Esophagus muscularis mucosa (tissue), 4 donors: ENCODE results near the gene NTM. TPM values are rescaled to one million over a fixed set of nuclear protein-coding genes. Genes with fewer than 3 reads are reported as not detected.

Experiments
- DNase-seq: peaks from one replicate; pipeline ENCODE4 v3.0.0-alpha.2; 2017; ENCODE audit errors: extremely low spot score
- H3K27ac ChIP-seq, 4 donors: fragments of 200-600 bp; sonication (generic); replicated peaks in 1 of 4; 1 replicate in 3 of 4; 2 replicates in 1 of 4; pipeline ENCODE4 v1.5.1; 2016 to 2019; ENCODE audit warnings: mild to moderate bottlenecking in 1 of 4
- H3K27me3 ChIP-seq, 4 donors: fragments of 200-600 bp; sonication (generic); one replicate each; pipeline versions ENCODE4 v1.5.1 to v1.6.0; 2016 to 2019
- H3K36me3 ChIP-seq, 4 donors: fragments of 200-600 bp; sonication (generic); one replicate each; pipeline ENCODE4 v1.5.1; 2016 to 2019
- H3K4me1 ChIP-seq, 4 donors: fragments of 200-600 bp; sonication (generic); one replicate each; pipeline ENCODE4 v1.5.1; 2016 to 2019
- H3K4me3 ChIP-seq, 4 donors: fragments of 200-600 bp; sonication (generic); 1 replicate in 2 of 4; 2 replicates in 2 of 4; pipeline ENCODE4 v1.5.1; 2016 to 2019; ENCODE audit warnings: mild to moderate bottlenecking in 4 of 4, moderate library complexity in 1 of 4
- H3K9me3 ChIP-seq, 4 donors: fragments of 200-600 bp; sonication (generic); 1 replicate in 3 of 4; 2 replicates in 1 of 4; pipeline ENCODE4 v1.5.1; 2016 to 2019
- EP300 ChIP-seq: sonication (generic); formaldehyde crosslinking; IDR thresholded peaks from one replicate; pipeline ENCODE4 v1.6.1; 2017; ENCODE audit warnings: antibody characterized with exemption
- POLR2A ChIP-seq: fragments of 450-650 bp; IDR thresholded peaks from one replicate; pipeline ENCODE4 v1.6.1; 2017; ENCODE audit warnings: antibody characterized with exemption, moderate library complexity, mild to moderate bottlenecking, low read depth
- POLR2AphosphoS5 ChIP-seq, 2 donors: sonication (generic); formaldehyde crosslinking; IDR thresholded peaks; one replicate each; pipeline ENCODE4 v1.6.1; 2017; ENCODE audit warnings: antibody characterized with exemption in 2 of 2
- WGBS: methylation state at CpG from one replicate; pipeline ENCODE4 v1.1.5; 2018; 5-methylcytosine and 5-hydroxymethylcytosine counted together
- intact Hi-C: fragments of 100-400 bp; cut with DNase I; formaldehyde crosslinking; loops from one replicate; pipeline ENCODE4 v1.15.1; 2023
- total RNA-seq, 4 donors: library from RNA; depleted of rRNA; stranded (reverse); fragments of >200 nt; gene quantifications; one replicate each; pipeline versions ENCODE4 v1.1.0 to v1.2.1, GENCODE V29; 2016
- TF ChIP-seq, protein P1 (sequence below), 3 experiments: fragments of 200-600 bp in 2 of 3; fragments of 450-650 bp in 1 of 3; sonication (generic) in 2 of 3; IDR thresholded peaks; one replicate each; pipeline ENCODE4 v1.5.1; 2017 to 2019; ENCODE audit warnings: antibody characterized with exemption in 3 of 3, mild to moderate bottlenecking in 2 of 3, moderate library complexity in 1 of 3

The NTM gene
- total RNA-seq, 4 donors from 2014 or later = 5.6 to 25.3 (median 8.3) TPM

DNA sequence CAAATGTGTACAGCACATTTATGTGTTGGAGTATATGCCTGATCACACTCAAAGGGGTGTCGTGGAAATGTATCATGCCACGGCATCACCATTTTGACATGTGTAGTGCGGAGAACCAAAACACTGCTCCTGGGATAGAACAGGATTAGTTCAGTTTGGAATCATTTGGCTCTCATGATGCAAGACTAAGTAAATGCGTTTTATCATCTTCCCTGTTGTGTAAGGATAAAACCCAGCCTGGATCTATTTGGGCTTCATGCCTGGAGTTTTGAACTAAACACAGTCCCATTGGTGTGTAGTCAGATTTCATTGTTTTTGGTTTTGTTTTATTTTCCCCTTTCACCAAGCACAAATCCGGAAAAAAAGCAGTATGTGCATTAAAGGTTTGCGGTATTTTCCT, 574.3 kb downstream of the NTM start:
- H3K4me3 ChIP-seq = no peak overlapping the region
- no peak for DNase-seq
- WGBS = 66% methylated on average over 6 of the region's 6 CpGs
- H3K27me3 ChIP-seq = no peaks in the 10 kb centered on the region
- no peak overlapping the region for H3K27ac ChIP-seq
- peaks cover 0 to 5% (median 2%) of the 10 kb centered on the region in 4 donors for H3K4me1 ChIP-seq
- no peaks in the 10 kb centered on the region for H3K36me3 ChIP-seq
- TF ChIP-seq POLR2A = no peak
- TF ChIP-seq EP300 = no peak
- TF ChIP-seq POLR2AphosphoS5 (IDR thresholded peaks at IDR 0.05) = no peak
- TF ChIP-seq, protein P1, sequence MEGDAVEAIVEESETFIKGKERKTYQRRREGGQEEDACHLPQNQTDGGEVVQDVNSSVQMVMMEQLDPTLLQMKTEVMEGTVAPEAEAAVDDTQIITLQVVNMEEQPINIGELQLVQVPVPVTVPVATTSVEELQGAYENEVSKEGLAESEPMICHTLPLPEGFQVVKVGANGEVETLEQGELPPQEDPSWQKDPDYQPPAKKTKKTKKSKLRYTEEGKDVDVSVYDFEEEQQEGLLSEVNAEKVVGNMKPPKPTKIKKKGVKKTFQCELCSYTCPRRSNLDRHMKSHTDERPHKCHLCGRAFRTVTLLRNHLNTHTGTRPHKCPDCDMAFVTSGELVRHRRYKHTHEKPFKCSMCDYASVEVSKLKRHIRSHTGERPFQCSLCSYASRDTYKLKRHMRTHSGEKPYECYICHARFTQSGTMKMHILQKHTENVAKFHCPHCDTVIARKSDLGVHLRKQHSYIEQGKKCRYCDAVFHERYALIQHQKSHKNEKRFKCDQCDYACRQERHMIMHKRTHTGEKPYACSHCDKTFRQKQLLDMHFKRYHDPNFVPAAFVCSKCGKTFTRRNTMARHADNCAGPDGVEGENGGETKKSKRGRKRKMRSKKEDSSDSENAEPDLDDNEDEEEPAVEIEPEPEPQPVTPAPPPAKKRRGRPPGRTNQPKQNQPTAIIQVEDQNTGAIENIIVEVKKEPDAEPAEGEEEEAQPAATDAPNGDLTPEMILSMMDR (IDR thresholded peaks at IDR 0.05) = no peak
- H3K9me3 ChIP-seq = no peaks in the 10 kb centered on the region
- intact Hi-C loops = no loop called here

GRCh38 chr11:131945706-131946105, 575.3 kb downstream of the NTM start:
- Histone ChIP-seq H3K36me3 (no peaks in the 10 kb centered on the region), H3K9me3 (no peaks in the 10 kb centered on the region), H3K27ac (no peak overlapping the region), H3K4me1 (peaks cover 0 to 5% (median 2%) of the 10 kb centered on the region in 4 donors), H3K4me3 (no peak overlapping the region), H3K27me3 (no peaks in the 10 kb centered on the region)
- TF ChIP-seq POLR2AphosphoS5 (IDR thresholded peaks at IDR 0.05) (no peak), EP300 (no peak)
- DNase-seq = no peak
- WGBS = 83% methylated on average over 7 of the region's 7 CpGs
- intact Hi-C loops = no loop called here

- peaks cover 0 to 5% (median 2%) of the 10 kb centered on the region in 4 donors for H3K4me1 ChIP-seq
- DNase-seq = no peak
- intact Hi-C loops = no loop called here
- H3K27ac ChIP-seq = no peak overlapping the region
- WGBS = 82% methylated on average over 2 of the region's 2 CpGs
- H3K27me3 ChIP-seq = no peaks in the 10 kb centered on the region
- TF ChIP-seq POLR2AphosphoS5 (IDR thresholded peaks at IDR 0.05) (no peak), POLR2A (no peak), EP300 (no peak)
- TF ChIP-seq, protein P1 (IDR thresholded peaks at IDR 0.05) = no peak
- no peak overlapping the region for H3K4me3 ChIP-seq
- H3K36me3 ChIP-seq = no peaks in the 10 kb centered on the region
- no peaks in the 10 kb centered on the region for H3K9me3 ChIP-seq
Measured at GRCh38 chr11:131947511-131947910, 577.1 kb downstream of the NTM start.

DNA sequence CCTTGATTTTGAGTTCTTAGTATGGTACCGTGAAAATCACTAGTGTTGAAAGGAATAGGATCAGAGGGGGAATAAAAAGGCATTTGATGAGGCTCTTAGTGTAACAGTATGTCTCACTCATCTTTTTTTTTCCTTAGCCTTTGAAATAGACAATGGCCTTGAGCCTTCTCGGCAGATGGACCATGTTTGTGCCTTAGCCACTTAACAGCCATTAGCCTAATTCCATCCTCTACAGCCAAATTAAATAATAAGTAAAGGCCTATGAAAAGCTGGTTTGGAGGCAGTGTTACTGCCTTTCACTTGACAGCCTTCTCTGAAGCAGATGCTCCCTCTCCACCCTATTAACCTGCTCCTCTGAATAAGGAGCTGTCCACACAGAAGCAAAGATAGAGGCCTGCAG, 580.7 kb downstream of the NTM start:
- 96% methylated on average over 2 of the region's 2 CpGs for WGBS
- DNase-seq = no peak
- Histone ChIP-seq H3K4me1 (peaks cover 0 to 4% (median 0%) of the 10 kb centered on the region in 4 donors), H3K4me3 (no peak overlapping the region), H3K36me3 (no peaks in the 10 kb centered on the region), H3K27ac (no peak overlapping the region), H3K27me3 (no peaks in the 10 kb centered on the region), H3K9me3 (no peaks in the 10 kb centered on the region)
- TF ChIP-seq POLR2A (no peak), EP300 (no peak), POLR2AphosphoS5 (IDR thresholded peaks at IDR 0.05) (no peak)
- TF ChIP-seq, protein P1 (IDR thresholded peaks at IDR 0.05) = no peak
- intact Hi-C loops = no loop called here

DNA sequence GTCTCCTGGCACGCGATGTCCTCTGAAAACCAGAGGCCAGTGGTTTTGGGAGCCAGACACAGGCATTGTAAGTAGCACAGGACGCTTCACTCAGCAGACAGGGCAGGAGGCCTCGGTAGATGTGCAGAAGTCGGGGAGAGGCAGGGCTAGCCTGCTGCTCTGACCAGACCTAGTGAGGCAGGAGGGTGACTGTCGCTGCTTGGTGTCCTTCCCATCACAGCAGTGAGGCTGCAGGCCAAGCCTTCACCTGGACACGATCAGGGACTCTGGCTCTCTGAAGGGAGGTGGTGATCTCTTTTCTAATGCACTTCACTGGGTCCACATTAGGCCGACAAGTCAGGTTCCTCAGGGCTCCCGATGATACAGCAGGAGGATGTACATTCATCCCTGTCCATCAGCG, 583.7 kb downstream of the NTM start:
- H3K4me1 ChIP-seq = peaks cover 0 to 15% (median 6%) of the 10 kb centered on the region in 4 donors
- DNase-seq = no peak
- no peak overlapping the region for H3K4me3 ChIP-seq
- WGBS = 89% methylated on average over 9 of the region's 10 CpGs
- no peaks in the 10 kb centered on the region for H3K9me3 ChIP-seq
- H3K36me3 ChIP-seq = no peaks in the 10 kb centered on the region
- intact Hi-C loops = no loop called here
- TF ChIP-seq POLR2AphosphoS5 (IDR thresholded peaks at IDR 0.05) (no peak), EP300 (no peak), POLR2A (no peak)
- TF ChIP-seq, protein P1 (IDR thresholded peaks at IDR 0.05) = no peak
- no peak overlapping the region for H3K27ac ChIP-seq
- H3K27me3 ChIP-seq = no peaks in the 10 kb centered on the region
